ENCODE results near the gene SFXN5.
"Not testable (repeated sequence)": the region's sequence is repeated elsewhere in the genome, so short reads cannot be mapped to it uniquely, and the experiment has no call there.

The SFXN5 gene

DNA sequence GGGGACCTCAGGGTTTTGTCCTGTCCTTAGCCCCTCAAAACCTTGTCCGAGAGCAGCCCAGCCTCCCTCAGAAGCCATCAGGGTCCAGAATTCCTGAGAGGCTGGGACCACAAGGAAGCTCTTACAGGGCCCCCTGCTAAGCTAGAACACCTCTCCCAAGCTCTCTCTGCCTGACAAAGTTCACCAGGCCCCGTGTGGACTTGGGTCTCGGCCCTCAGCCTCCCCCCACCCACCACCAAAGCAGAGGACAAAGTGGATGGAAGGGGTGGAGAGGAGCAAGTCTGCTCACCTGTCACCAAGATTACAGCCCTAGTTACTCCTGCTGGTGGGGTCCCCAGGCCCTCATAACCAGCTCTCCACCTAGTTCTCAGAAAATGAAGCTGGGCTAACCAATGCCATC, 24.4 kb upstream of the SFXN5 start:
- no peak overlapping the region for H3K27ac ChIP-seq

DNA sequence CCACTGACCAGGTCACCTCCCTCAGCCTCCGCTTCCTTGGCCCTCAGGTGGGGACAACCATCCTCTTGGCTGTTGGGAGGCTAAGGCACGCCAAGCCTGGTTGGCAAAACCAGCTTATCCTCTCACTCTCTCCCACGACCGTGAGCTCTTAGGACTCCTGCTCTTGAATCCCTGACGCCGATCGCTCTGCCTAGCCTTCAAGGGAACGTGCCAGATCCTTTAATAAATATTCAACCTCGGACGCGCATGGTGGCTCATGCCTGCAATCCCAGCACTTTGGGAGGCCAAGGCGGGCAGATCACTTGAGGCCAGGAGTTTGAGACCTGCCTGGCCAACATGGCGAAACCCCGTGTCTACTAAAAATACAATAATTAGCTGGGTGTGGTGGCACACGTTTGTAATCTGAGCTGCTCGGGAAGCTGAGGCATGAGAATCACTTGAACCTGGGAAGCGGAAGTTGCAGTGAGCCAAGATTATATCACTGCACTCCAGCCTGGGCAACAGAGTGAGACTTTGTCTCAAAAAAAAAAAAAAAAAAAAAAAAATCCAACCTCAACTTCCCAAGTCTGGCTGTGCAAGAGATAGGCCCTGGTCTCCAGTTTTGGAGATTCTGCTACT, 22.2 kb upstream of the SFXN5 start:
- DNase-seq (ENCODE audit: low spot score); H3K4me3 ChIP-seq: not testable (repeated sequence)
- peak overlapping the region in 1 of 2 donors; percentile 19 for H3K27ac ChIP-seq

More for the DNA sequence above, 24.4 kb upstream of the SFXN5 start:
- DNase-seq (ENCODE audit: low spot score), result no peak
- no peak overlapping the region for H3K4me3 ChIP-seq
- TF ChIP-seq, protein P1, sequence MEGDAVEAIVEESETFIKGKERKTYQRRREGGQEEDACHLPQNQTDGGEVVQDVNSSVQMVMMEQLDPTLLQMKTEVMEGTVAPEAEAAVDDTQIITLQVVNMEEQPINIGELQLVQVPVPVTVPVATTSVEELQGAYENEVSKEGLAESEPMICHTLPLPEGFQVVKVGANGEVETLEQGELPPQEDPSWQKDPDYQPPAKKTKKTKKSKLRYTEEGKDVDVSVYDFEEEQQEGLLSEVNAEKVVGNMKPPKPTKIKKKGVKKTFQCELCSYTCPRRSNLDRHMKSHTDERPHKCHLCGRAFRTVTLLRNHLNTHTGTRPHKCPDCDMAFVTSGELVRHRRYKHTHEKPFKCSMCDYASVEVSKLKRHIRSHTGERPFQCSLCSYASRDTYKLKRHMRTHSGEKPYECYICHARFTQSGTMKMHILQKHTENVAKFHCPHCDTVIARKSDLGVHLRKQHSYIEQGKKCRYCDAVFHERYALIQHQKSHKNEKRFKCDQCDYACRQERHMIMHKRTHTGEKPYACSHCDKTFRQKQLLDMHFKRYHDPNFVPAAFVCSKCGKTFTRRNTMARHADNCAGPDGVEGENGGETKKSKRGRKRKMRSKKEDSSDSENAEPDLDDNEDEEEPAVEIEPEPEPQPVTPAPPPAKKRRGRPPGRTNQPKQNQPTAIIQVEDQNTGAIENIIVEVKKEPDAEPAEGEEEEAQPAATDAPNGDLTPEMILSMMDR (IDR thresholded peaks at IDR 0.05), result no peak

DNA sequence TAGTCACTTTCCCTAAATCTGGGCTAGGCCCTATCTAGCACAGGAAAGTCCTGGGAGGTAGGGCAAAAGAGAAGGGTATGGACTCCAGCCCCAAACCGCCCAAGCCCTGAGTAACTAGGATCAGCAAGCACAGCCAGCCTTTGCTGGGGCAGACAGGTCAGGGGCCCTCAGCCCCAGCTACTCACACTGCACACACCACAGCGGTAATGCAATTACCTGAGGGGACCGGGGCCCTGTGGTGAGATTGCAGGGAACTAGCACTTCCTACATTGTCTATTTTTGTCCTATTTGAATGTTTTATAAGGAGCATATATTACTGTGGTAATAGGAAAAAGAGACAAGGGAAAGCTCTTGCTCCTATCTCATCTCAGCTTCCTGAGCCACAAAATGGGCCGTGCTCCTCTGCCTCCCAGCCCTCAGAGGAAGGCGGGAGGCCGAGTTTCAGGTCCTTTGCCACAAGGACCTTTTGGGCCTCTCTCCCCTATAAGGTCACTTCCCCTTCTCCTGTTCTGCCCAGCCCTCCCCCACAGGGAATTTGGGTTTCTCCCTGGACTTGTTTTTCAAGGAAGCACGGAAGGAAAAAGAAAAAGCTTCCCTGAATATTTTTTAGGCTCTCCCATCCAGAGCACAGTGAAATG, 20.8 kb upstream of the SFXN5 start:
- TF ChIP-seq, protein P1 (IDR thresholded peaks at IDR 0.05), result no peak
- no peak for DNase-seq (ENCODE audit: low spot score)
- Histone ChIP-seq H3K27ac (peak overlapping the region in 1 of 2 donors; percentile 19), H3K4me3 (no peak overlapping the region)

DNA sequence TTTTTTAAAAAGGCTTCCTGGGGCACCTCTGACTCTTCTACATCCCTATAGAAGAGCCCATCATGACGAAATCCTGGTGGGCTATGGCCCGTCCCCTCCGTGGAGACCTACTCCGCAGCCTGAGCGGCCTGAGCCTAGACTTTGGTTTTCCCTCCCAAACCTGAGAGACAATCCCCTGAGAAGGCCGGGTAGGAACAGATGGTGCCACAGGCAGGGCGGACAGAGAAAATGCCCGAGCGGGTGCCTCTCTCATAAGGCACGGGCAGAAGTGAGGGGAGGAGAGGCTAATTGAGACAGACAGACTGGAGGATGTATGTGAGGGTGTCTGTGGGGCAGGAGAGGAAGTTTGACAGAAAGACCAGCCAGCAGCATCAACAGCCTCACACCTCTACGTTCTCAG, 20.2 kb upstream of the SFXN5 start:
- TF ChIP-seq, protein P1 (IDR thresholded peaks at IDR 0.05), result no peak
- DNase-seq (ENCODE audit: low spot score), result no peak

DNA sequence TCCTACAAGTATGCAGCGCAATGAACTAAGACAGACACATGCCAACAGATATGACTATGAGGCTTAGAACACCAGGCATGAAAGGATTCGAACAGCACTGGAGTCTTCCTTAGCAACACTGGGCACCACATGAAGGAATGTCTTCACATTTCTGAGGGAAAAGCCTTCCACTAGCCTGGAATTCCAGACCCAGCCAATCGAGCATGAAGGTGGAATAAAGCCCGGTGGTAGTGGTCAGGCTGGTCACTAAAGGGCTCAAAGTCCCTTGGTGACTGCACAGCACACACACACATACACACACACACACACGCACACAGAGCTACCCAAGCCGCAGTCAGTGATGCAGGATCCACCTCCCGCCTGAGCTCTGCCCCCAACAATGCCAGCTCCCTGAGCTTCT, 19.7 kb upstream of the SFXN5 start:
- H3K27ac ChIP-seq, result peak overlapping the region in 1 of 2 donors; percentile 32
- H3K4me3 ChIP-seq, result no peak overlapping the region
- no peak for DNase-seq (ENCODE audit: low spot score)
- TF ChIP-seq, protein P1 (IDR thresholded peaks at IDR 0.05), result no peak

More for the DNA sequence above, 20.2 kb upstream of the SFXN5 start:
- no peak overlapping the region for H3K4me3 ChIP-seq
- peak overlapping the region in 1 of 2 donors; percentile 19 for H3K27ac ChIP-seq

DNA sequence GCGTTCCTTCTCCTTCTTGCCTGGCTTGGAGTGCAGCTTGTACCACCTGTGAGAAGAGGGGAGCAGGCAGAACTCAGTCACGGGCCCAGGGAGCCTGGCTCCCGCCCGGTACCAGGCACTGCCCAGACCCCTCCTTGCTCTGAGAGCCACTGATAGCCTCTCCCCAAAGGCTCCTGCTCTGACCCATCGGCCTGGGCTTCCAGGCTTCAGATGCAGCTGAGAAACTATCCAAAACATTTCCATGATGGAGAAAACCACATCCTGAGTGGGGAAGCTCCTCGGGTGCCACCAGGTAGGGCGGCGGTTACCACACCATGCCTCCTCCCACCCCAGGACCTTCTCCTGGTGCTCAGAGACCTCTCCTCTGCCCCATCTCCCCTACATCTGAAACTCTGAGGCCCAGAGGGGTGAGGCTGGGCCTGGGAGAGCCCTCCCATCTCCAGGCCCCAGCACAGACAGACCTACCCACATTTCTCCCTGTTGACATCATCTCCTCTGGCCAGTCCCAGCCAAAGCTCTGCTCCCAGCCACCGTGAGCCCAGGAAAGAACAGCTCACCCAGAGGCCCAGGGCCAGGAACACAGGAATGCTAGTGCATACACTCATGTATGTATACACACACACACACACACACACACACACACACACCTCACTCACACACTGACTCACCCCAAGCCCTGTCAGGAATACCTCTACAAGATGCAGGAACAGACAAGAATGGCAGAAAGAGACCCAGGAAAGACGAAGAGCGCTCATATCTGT, 17.9 kb upstream of the SFXN5 start:
- Histone ChIP-seq H3K4me3 (no peak overlapping the region), H3K27ac (peak overlapping the region; percentile 78 to 85)
- TF ChIP-seq, protein P1 (IDR thresholded peaks at IDR 0.05), result no peak
- DNase-seq (ENCODE audit: low spot score), result peak; percentile 89

DNA sequence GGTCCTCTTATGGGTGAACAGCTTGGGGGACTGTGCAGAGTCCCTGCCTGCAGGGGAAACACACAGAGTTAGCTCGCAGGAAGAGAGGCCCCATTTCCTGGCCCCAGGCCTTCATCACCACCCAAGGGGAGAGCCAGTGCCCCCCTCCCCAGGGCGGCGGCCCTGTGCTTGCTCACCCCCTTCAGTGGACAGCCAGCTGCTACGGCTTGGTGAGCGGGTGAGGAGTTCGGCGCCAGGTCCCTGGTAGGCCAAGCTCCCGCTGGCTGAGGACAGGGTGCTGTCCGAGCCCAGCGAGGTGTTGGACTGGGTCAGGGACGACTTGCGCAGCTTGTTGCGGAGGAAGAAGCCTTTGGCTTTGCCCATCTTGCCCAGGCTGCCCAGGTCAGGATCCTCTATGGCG, 17.2 kb upstream of the SFXN5 start:
- TF ChIP-seq, protein P1 (IDR thresholded peaks at IDR 0.05), result no peak
- DNase-seq (ENCODE audit: low spot score), result no peak
- Histone ChIP-seq H3K27ac (peak overlapping the region in 1 of 2 donors; percentile 85), H3K4me3 (no peak overlapping the region)
